Prostate gland (tissue), 2 donors: ENCODE results near the gene CLINT1.
"Not testable (repeated sequence)": the region's sequence is repeated elsewhere in the genome, so short reads cannot be mapped to it uniquely, and the experiment has no call there.

Experiments used
- CTCF ChIP-seq, 4 experiments: fragments of 200-600 bp in 2 of 4; fragments of 450-650 bp in 2 of 4; sonication (generic) in 2 of 4; IDR thresholded peaks; 1 replicate in 3 of 4; 2 replicates in 1 of 4; pipeline ENCODE4 v1.5.1; 2016 to 2019; ENCODE audit warnings: antibody characterized with exemption in 4 of 4, mild to moderate bottlenecking in 2 of 4, moderate library complexity in 2 of 4
- POLR2A ChIP-seq: fragments of 450-650 bp; IDR thresholded peaks from one replicate; pipeline ENCODE4 v1.6.1; 2016; ENCODE audit warnings: antibody characterized with exemption, mild to moderate bottlenecking
- POLR2AphosphoS5 ChIP-seq: sonication (generic); formaldehyde crosslinking; IDR thresholded peaks from one replicate; pipeline ENCODE4 v1.6.1; 2017; ENCODE audit warnings: antibody characterized with exemption

- not testable (repeated sequence) for TF ChIP-seq CTCF (IDR thresholded peaks at IDR 0.05); POLR2A; POLR2AphosphoS5
Measured at GRCh38 chr5:157881498-157881897, 22.6 kb upstream of the CLINT1 start.
